Fibroblast of upper back skin (primary cell): Measurements from ENCODE around the gene RFTN1.

Experiments
- DNase-seq: peaks from one replicate; pipeline ENCODE4 v3.0.0-alpha.2; 2013

Gene RFTN1

GRCh38 chr3:16427103-16427965 is 86.2 kb downstream of the RFTN1 start:
- peak; percentile 84 for DNase-seq

DNA sequence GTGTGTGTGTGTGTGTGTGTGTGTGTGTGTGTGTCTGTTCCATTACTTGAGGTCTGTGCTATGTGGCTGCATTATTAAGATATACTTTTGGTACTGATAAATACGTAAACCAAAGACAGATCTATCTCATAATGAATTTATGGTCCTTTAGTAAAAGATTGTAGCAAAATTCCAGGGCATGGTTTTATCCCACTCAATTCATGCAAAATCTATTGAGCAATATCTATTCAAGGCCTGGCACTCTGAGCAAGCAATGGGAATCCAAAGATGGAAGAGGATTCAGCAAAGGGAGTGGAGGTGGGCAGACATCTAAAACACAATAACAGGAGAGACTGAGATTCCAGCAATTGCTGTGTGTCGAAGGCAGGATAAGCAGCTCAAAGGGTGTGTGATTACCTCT is 86.8 kb downstream of the RFTN1 start:
- DNase-seq: no peak

DNA sequence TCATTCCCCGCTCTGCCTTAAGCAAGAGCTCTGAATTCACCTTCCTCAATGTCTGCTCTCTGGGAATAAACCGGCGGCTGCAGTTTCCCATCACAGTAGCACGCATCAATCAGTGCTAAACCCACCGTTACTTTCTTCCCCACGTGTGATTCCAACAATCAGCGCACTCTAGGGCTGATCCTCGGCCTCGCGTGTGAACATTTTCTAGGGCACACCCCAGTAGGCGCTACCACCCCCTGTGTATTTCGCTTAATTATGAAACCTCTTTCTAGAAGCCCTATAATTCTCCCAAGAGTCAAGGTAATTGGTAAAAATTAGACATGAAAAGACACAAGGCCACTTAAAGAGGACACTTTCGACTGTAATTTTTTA is 87.5 kb downstream of the RFTN1 start:
- no peak for DNase-seq

DNA sequence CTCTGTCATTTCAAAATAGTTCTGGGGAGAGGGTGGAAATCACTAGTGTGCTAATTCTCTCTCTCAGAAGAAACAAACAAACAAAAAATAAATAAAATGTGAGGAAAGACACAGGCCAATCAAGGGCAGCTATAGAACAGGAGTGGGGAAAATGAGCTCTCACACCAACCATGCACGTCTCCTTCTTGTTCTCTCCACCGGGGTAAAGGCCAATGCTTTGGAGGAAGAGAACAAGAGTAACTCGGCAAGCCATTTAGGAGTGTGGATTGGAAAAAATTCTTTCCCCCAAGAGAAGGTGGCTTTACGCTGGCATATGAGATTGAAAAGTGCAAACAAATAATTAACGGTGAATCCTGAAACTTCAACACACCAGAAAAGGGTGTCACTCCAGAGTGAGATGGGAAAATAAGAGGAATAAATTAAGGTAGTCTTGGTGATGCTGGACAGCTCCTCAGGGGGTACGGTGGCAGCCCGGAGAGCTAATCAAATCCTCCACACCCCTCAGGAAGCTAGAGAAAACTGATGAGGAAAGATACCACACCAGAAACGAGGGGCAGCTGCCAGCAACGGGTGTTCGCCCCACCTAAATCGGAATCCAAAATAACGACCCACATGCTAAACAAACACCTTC is 88.0 kb downstream of the RFTN1 start:
- DNase-seq: no peak

- DNase-seq: no peak
These were observed 89.4 kb downstream of the RFTN1 start for GRCh38 chr3:16423947-16424673.

GRCh38 chr3:16423298-16423697 is 90.2 kb downstream of the RFTN1 start:
- DNase-seq: no peak

- peak; percentile 65 for DNase-seq
These were observed 93.8 kb downstream of the RFTN1 start for GRCh38 chr3:16419640-16420241.

GRCh38 chr3:16417945-16418739 is 95.4 kb downstream of the RFTN1 start:
- DNase-seq: no peak

DNA sequence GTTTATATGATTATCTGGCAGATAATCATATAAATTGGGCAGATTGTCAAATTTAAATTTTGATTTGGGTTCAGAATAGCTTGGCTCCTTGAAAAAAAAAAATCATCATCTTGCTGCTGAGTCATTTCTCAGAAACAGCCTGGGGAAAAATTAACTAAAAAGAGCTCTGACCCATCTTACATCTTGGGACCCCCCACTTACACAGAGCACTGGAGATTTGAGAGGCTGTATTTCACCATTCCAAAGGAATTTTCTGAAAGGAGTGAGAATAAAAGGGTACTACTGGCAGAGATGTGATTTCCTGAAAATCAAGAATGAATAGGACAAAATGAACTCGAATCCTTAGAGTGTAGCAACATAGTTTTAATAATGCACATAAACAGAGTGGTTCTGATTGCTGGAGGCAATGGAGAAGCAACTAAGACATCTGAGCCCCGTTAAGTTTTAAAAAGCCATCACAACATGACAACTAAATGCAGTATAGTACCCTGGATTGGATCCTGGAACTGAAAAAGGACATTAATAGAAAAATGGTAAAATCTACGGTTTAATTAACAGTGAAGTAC is 97.5 kb downstream of the RFTN1 start:
- peak; percentile 42 for DNase-seq

DNA sequence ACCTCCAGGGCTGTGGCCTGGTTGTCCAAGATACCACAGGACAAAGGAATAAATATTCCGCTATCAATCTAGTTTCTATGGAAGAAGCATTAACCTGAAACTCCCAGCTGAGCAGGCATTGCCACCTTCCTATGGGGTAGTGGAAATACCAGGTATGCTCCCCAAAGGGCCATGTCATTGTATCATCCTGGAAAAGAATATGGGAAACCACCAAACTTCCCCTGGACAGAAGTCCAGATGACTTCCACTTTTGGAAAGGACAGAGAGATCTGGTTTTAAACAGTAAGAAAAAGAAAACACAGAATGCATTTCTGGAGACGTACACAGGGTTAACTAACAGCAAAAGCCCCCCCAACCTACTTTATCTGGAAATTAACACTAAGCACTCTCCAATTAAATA is 100.2 kb downstream of the RFTN1 start:
- no peak for DNase-seq

DNA sequence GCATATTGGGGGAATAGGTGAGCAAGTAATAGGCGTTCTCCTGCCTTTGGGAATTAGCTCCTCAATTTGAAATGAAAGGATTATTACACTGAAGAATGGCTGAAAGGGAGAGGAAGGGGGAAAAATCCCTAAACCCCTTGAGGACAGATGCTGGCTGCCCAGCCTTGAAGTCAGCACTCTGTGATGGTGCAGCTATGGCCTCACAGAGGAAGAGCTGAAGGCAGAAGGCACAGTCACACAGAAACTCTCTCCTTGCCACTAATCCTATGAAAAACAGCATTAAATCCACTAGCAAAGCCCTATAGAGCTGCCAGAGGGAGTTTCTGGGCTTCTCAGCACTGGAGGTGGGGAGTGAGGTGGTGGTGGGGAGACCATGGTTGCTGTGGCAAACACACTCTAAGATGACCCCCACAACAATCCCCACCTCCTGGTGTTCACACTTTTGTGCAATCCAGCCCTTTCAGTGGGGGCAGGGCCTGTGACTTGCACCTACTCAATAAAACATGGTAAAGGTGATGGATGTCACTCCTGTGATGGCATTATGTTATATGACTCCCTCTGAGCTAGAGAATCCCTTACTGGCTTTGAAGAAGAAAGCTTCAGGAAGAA is 101.2 kb downstream of the RFTN1 start:
- no peak for DNase-seq

DNA sequence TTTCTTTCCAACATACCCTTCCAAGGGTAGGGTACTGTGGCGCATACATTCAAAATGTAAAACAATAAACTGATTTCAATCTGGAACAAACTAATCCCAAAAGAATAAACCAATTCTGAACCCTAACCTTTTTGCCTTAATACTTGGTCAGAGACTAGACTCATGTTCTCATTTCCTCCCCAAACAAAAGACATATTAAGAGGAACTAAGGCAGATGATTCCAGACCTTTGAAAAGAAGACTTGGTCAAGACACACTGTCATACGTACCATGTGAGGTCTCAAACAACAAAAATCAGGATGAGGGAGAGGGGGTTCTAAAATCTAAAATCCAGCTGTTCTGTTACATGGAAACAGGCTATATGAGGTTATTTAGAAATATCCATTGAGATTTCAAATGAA is 102.1 kb downstream of the RFTN1 start:
- DNase-seq: no peak

DNA sequence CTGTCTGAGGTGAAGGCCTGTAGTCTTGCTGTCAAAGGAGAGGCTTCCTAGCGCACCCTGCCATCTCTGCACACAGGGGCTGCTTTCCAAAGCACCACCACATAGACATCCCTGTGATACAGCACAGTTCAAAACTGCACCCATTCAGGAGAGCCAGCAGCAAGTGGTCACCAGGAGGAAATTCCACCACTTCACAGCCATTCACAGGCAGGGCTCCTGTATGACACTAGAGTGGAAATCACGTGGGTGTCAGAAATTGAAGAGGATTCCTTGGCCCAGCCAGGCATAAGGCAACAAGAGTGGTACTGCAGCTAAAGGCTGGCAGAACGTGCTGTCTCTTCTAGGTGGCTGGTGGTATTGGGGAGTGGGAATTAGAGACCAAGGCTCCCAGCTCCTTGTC is 102.8 kb downstream of the RFTN1 start:
- no peak for DNase-seq

DNA sequence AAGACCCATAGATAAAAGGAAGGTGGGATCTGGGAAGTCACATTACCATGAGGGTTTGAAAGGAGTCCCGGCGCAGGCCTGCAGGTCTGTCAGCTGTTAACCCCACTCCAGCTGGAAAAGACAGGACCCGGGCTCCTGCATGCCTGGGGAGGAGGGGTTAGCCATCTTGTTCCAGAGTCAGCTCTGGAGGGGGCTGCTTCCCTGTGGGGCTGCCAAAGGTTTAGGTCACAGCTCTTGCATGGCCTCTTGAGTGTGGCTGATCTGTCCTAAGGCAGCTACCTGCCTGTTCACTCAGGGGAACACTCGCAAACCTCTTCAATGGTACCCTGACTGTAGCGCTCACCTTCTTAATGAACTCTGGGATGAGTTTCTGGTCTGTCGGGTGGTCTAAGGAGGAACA is 104.5 kb downstream of the RFTN1 start:
- no peak for DNase-seq

DNA sequence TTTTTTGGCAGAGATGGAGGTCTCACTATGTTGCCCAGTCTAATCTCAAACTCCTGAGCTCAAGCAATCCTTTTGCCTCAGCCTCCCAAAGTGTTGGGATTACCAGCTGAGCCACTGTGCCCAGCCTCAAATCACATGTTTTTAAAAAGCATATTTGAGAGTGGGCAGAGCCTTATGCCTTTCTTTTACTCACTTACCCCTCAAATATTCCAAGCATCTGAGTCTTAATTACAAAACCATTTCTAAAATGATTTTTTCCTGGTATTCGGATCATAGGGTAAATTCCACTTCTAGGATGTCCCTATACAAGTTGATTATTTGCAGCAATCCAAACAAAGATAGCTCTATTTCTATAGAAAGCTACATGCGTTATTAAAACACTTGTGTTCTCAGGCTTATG is 106.1 kb downstream of the RFTN1 start:
- DNase-seq: no peak

GRCh38 chr3:16406579-16406978 is 106.9 kb downstream of the RFTN1 start:
- DNase-seq: no peak

GRCh38 chr3:16406166-16406565 is 107.3 kb downstream of the RFTN1 start:
- DNase-seq: no peak

GRCh38 chr3:16404349-16404895 is 109.1 kb downstream of the RFTN1 start:
- no peak for DNase-seq

- peak; percentile 59 for DNase-seq
These were observed 111.0 kb downstream of the RFTN1 start for GRCh38 chr3:16402451-16402850.

GRCh38 chr3:16401273-16401672 is 112.2 kb downstream of the RFTN1 start:
- no peak for DNase-seq

DNA sequence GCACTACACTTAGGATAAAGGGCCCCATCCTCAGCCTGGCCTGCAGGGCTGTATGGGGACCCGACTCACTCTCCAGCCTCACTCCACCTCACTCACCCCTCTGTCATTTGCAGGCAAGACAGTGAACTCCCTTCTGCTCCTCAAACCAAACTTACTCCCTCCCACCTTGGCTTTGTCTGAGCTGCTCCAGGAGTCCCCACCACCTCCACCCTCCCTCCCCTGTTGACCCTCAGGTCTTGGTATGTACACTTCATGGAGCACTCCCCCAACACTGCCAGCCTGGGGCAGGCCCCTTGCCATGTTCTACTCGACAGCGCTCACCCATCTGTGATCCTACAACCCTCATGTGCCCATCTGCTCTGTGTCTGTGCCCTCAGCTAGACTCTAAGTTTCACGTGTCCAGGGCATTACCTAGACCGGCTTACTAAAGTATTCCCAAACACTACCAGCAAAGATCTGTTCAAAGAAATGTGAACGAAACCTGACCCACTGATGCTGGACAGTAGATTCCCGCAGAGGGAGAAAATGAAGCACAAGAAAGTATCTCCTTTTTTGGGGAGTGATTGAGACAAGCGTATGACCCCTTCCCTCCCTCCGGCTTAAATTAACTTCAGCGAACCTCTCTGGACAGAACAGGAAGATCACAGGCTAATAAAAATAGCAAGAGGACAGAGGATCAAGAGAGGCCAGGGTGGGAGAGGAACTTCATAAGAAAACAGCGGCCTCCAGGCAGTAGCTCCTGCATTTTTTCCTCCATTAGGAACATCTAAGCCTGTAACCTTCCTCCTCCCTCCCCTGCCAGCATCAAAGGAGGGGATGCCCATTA is 113.2 kb downstream of the RFTN1 start:
- DNase-seq: no peak
